Activated T-cell treated with anti-CD3 and anti-CD28 coated beads, Interleukin-2, amount 50 U/mL, for 4 hours (primary cell): Measurements from ENCODE around the gene SBNO2. TPM values are rescaled to one million over a fixed set of nuclear protein-coding genes. Genes with fewer than 3 reads are reported as not detected.
A peak's percentile ranks its signal among the peaks of the same experiment; 100 is the strongest.

ENCODE experiments used
- ATAC-seq, 2 donors: fragments of 200-7000 bp; cut with Tn5 transposase; one replicate each; pipeline ENCODE4 v1.10.0; 2021
- DNase-seq: peaks from one replicate; pipeline ENCODE4 v3.0.0-alpha.2; 2020
- H3K27me3 Mint-ChIP-seq: one replicate; pipeline ENCODE4 v1.8.0; 2021; ENCODE audit warnings: low read depth, mixed read lengths
- H3K36me3 Mint-ChIP-seq: one replicate; pipeline ENCODE4 v1.8.0; 2022; ENCODE audit warnings: mixed read lengths; ENCODE audit not compliant: insufficient read depth
- H3K4me1 Mint-ChIP-seq: one replicate; pipeline ENCODE4 v1.8.0; 2021; ENCODE audit warnings: low read depth, mixed read lengths
- H3K4me3 Mint-ChIP-seq: one replicate; pipeline ENCODE4 v1.8.0; 2021; ENCODE audit warnings: mild to moderate bottlenecking, moderate library complexity, mixed read lengths
- H3K9me3 Mint-ChIP-seq: one replicate; pipeline ENCODE4 v1.8.0; 2021; ENCODE audit warnings: mixed read lengths
- total RNA-seq, 3 donors: library from RNA; stranded (reverse); gene quantifications; one replicate each; pipeline ENCODE4 v1.2.1, GENCODE V29; 2021

Gene SBNO2
- total RNA-seq, 3 donors from 2014 or later, result 134 to 140 (median 139) TPM

DNA sequence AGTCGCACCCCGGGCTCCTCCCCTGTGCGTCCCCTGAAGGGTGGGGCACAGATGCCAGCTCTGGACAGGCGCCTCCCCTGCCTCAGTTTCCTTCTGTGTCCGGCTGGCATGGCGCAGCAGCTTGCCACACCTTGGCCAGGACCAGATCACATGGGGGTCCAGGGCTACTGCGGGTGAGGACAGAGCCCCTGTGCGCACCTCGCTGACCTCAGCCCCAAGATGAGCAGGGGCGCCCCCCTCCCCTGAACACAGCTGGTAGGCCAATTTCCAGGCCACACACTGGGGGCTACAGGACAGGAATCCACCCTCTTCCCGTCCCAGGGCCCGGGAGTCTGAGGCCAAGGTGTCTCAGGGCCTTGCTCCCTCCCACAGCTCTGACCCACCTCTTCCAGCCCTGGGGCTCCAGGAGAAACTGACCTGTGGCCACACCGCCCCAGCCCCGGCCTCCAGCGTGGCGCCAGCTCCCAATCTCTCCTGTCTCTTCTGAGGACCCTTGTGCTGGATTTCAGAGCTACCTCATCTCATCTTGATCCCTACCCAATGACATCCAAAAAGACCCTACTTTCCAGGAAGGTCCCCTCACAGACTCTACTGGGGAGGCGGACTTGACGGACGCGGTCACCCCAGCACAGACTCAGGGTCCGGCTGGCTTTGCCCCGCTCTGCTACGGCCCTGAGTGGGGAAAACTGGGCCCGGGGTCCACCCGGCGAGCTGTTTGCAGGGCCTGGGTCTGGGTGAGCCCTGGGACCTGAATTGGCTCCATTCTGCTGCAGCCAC lies 28.2 kb downstream of the SBNO2 start:
- Mint-ChIP-seq H3K9me3 (peaks cover 5% of the 10 kb centered on the region), H3K36me3 (peaks cover 17% of the 10 kb centered on the region), H3K4me3 (no peak overlapping the region), H3K4me1 (no peaks in the 10 kb centered on the region), H3K27me3 (no peaks in the 10 kb centered on the region)
- DNase-seq (no peak), ATAC-seq (no peak)

DNA sequence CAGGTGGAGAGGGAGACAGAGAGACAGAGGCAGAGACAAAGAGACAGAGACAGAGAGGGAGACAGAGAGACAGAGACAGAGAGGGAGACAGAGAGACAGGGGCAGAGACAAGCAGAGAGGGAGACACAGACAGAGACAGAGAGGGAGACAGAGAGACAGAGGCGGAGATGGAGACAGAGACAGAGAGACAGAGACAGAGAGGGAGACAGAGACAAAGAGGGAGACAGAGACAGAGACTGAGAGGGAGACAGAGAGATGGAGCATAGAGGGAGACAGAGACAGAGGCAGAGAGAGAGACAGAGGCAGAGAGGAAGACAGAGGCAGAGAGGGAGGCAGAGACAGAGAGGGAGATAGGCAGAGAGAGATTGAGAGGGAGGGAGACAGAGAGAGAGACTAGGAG lies 29.3 kb downstream of the SBNO2 start:
- H3K4me1 Mint-ChIP-seq, result no peaks in the 10 kb centered on the region
- DNase-seq (no peak), ATAC-seq (no peak)
- no peaks in the 10 kb centered on the region for H3K27me3 Mint-ChIP-seq
- H3K9me3 Mint-ChIP-seq, result peaks cover 5% of the 10 kb centered on the region
- H3K4me3 Mint-ChIP-seq, result no peak overlapping the region
- peaks cover 19% of the 10 kb centered on the region for H3K36me3 Mint-ChIP-seq

DNA sequence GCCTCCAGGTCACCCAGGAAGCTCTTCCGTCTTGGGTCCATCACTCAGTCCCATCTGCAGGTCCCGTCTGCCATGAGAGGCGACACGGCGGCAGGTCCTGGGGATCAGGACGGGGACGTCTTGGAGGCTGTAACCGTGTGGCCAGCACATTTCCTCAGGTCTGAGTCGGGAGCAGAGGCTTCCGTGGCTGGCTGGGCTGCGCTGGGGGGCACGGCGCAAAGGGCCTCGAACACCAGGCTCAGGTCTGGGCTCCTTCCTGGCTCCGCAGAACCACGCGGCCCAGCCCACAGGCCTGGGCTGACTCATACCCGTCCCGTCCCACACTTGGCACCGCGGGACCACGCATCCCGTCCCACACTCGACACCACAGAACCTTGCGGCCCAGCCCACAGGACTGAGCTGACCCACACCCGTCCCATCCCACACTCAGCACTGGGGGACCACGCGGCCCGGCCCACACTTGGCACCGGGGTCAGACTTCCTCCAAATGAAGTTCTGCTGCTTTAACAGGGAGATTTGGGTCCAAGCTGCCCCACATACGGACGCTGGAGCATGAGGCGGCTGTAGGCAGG lies 30.2 kb downstream of the SBNO2 start:
- peaks cover 5% of the 10 kb centered on the region for H3K9me3 Mint-ChIP-seq
- DNase-seq (no peak), ATAC-seq (no peak)
- no peak overlapping the region for H3K4me3 Mint-ChIP-seq
- H3K36me3 Mint-ChIP-seq, result peaks cover 20% of the 10 kb centered on the region
- H3K27me3 Mint-ChIP-seq, result no peaks in the 10 kb centered on the region
- H3K4me1 Mint-ChIP-seq, result no peaks in the 10 kb centered on the region

DNA sequence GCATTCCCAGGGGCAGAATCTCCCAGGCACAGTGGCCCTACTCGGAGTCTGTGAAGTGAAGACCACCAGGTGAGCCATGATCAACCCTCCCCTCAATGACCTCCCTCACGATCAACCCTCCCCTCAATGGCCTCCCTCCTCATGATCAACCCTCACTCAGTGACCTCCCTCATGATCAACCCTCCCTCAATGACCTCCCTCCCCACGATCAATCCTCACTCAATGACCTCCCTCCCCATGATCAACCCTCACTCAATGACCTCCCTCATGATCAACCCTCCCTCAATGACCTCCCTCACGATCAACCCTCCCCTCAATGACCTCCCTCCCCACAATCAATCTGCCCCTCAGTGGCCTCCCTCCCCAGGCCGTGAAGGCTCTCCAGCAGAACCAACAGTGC lies 32.1 kb downstream of the SBNO2 start:
- Mint-ChIP-seq H3K9me3 (peaks cover 5% of the 10 kb centered on the region), H3K27me3 (no peaks in the 10 kb centered on the region), H3K36me3 (peaks cover 20% of the 10 kb centered on the region), H3K4me1 (no peaks in the 10 kb centered on the region), H3K4me3 (no peak overlapping the region)
- DNase-seq (no peak), ATAC-seq (no peak)

DNA sequence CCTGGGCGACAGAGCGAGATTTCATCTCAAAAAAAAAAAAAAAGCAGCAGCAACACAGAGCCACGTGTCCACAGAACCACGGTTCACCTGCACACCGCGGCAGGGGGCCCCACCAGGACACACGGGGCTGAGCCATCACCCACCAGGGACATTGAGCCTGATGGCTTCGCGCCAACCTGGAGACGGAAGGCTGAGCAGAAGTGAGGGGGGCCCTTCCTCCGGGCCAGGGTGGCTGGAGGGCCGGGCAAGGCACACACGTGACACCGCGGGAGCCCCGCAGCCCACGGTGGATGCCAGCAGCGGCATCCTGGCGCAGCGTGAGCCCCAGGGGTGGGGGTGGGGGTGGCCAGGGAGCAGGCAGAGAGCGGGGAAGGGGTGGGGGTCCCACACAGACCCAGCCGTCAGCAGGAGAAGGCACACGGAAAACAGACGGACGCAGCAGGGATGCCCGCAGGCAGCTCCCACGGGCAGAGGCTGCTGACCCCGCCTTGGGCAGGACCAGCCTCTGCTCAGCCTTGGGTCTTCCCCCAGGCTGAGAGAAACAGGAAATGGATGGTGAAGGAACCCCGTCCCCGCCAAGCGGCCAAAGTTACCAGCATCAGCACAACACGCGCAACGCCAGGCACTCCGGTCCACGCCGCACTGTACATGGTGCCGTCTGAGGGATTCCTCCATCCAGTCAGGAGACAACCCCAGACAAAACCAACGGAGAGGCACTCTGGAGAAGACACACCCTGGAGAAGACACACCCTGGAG lies 33.6 kb downstream of the SBNO2 start:
- Mint-ChIP-seq H3K36me3 (peaks cover 18% of the 10 kb centered on the region), H3K4me3 (no peak overlapping the region), H3K27me3 (no peaks in the 10 kb centered on the region), H3K4me1 (peaks cover 2% of the 10 kb centered on the region), H3K9me3 (peaks cover 5% of the 10 kb centered on the region)
- no peak for DNase-seq
- ATAC-seq, result no peak

DNA sequence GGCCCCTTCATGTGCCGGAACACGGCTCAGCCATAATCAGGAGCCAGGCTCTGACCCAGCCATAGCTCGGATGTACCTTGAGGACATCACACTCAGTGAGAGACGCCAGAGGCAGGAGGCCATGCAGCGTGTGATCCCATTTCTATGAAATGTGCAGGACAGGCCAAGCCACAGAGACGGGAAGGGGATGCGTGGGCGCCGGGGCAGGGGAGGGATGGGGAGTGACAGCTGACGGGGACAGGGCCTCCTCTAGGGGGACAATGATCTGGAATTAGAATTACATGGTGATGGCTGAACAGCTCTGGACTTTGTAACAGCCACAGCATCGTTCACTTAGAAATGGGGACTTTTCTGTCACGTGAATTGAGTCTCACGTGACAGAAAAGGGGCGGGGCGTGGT lies 34.9 kb downstream of the SBNO2 start:
- Mint-ChIP-seq H3K4me1 (peaks cover 2% of the 10 kb centered on the region), H3K4me3 (no peak overlapping the region), H3K36me3 (peaks cover 11% of the 10 kb centered on the region), H3K9me3 (peaks cover 5% of the 10 kb centered on the region), H3K27me3 (no peaks in the 10 kb centered on the region)
- DNase-seq (no peak), ATAC-seq (no peak)

DNA sequence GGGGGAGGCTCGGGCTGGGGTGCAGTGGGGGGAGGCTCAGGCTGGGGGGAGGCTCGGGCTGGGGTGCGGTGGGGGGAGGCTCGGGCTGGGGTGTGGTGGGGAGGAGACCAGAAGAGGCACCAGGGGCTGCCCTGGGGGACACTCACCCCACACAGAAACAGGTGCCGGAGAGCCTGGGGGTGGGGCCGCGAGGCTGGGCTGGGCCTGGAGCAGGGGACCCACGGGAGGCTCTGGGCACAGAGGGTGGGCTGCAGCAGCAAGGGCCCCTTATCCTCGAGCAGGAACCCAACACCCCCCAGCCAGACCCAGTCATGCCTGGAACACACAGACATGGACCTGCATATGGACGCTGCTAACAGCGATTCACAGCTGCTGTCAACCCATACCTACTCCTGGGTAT lies 35.9 kb downstream of the SBNO2 start:
- ATAC-seq, result no peak
- Mint-ChIP-seq H3K9me3 (peaks cover 5% of the 10 kb centered on the region), H3K27me3 (no peaks in the 10 kb centered on the region), H3K4me3 (no peak overlapping the region), H3K36me3 (peaks cover 11% of the 10 kb centered on the region), H3K4me1 (peaks cover 8% of the 10 kb centered on the region)
- DNase-seq, result no peak

DNA sequence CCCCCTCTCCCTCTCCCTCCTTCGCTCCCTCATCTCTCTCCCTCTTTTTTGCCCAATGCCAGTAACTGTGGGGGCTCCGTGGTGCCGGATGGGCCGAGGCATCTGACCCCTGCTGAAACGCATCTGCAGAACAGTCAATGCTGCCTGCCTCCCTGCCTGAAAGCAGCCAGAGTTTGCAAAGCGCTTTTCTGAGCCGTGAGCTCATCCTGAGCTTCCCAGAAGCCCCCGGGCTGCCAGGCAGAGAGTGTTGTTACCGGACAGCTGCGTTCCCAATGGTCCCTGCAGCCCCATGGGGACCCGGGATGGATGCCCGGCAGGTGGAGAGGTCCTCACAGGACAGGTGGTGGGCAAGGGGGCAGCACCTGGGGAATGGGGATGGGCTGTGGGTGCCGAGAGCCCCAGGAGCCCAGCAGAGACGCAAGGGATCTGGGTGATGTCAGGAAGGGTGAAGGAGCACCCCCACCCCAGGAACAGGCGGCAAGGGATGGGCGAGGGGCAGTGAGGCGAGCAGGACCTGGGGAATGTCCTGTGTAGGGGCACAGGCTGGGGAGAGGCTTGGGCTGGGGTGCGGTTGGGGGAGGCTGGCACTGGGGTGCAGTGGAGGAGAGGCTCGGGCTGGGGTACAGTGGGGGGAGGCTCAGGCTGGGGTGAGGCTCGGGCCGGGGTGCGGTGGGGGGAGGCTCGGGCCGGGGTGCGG lies 37.3 kb downstream of the SBNO2 start:
- Mint-ChIP-seq H3K4me1 (peaks cover 14% of the 10 kb centered on the region), H3K9me3 (peaks cover under 1% of the 10 kb centered on the region), H3K27me3 (no peaks in the 10 kb centered on the region), H3K4me3 (no peak overlapping the region), H3K36me3 (peaks cover 4% of the 10 kb centered on the region)
- ATAC-seq, result no peak
- no peak for DNase-seq

DNA sequence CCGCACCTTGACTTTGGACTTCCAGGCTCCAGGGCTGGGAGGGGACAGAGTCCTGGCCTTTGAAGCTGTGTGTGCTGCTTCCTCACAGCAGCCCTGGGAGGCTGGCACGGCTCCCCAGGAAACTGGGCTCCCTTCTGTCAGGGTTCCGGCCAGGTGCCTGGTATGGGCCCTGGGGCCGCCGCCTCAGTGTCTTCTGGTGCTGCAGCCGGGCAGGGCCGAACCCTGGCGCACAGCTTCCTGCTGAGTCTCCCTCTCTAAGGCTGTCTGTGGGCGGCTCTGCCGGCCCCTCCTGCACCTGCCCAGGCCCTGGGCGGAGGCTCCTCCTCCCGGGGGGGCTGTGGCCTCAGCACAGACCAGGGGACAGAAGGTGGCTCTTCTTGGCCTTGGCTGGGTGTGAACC lies 37.9 kb downstream of the SBNO2 start:
- Mint-ChIP-seq H3K4me3 (no peak overlapping the region), H3K27me3 (no peaks in the 10 kb centered on the region), H3K4me1 (peaks cover 14% of the 10 kb centered on the region), H3K36me3 (peaks cover 3% of the 10 kb centered on the region), H3K9me3 (no peaks in the 10 kb centered on the region)
- no peak for DNase-seq
- ATAC-seq, result no peak

DNA sequence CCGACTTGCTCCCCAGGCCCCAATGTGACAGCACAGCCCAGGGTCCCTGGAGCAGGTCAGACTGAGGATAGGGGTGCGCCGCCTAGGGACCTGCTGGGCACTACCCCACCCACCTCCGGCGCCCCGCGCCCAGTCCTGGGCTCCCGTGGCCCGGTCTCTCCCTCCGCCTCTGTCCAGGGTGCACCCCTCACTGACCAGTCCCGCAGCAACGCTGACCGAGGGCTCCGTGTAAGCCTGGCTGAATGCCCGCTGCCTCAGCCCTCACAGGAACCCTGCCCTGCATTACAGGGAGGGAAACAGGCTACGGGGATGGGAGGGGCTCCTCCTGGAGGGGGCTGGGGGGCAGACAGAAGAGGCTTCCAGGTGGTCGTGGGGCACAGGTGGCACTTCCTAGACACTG lies 38.6 kb downstream of the SBNO2 start:
- peaks cover 3% of the 10 kb centered on the region for H3K36me3 Mint-ChIP-seq
- ATAC-seq (no peak), DNase-seq (no peak)
- H3K4me3 Mint-ChIP-seq, result no peak overlapping the region
- H3K9me3 Mint-ChIP-seq, result no peaks in the 10 kb centered on the region
- peaks cover 20% of the 10 kb centered on the region for H3K4me1 Mint-ChIP-seq
- no peaks in the 10 kb centered on the region for H3K27me3 Mint-ChIP-seq

DNA sequence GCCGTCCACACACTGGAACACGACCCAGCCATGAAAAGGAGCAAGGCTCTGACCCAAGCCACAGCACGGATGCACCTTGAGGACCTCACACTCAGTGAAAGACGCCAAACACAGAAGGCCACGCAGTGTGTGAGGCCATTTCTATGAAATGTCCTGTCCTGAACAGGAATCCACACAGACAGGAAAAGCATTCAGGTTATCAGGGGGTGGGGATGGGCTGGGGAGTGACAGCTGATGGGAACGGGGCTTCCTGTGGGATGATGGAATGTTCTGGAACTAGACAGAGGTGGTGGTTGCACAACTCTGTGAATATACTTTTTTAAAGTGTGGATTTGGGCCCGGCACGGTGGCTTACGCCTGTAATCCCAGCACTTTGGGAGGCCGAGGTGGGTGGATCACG lies 39.6 kb downstream of the SBNO2 start:
- Mint-ChIP-seq H3K27me3 (no peaks in the 10 kb centered on the region), H3K4me3 (no peak overlapping the region), H3K36me3 (no peaks in the 10 kb centered on the region), H3K4me1 (peaks cover 29% of the 10 kb centered on the region), H3K9me3 (no peaks in the 10 kb centered on the region)
- DNase-seq (no peak), ATAC-seq (no peak)

DNA sequence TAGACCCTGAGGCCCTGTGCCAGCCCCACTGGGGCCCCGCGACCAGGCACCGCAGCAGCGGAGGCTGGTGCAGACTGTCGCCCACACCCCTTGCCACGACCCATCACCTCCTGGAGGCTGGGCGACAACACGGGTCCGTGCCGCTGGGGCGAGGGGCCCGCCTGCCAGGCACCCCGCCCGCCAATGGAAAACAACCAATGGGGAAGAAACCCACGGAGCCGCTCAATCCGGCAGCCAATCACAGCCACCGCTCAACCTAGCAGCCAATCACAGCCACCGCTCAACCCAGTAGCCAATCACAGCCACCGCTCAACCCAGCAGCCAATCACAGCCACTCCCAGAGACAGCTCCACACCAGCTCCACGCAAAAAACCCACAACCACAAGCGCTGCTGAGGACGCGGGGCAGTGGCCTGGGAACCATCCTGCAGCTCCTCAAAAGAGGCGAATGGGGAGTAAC lies 40.6 kb downstream of the SBNO2 start:
- Mint-ChIP-seq H3K9me3 (no peaks in the 10 kb centered on the region), H3K4me3 (peak overlapping the region; percentile 90), H3K4me1 (peaks cover 34% of the 10 kb centered on the region), H3K27me3 (no peaks in the 10 kb centered on the region), H3K36me3 (no peaks in the 10 kb centered on the region)
- DNase-seq (peak; percentile 75), ATAC-seq (peak; percentile 34 to 50)

DNA sequence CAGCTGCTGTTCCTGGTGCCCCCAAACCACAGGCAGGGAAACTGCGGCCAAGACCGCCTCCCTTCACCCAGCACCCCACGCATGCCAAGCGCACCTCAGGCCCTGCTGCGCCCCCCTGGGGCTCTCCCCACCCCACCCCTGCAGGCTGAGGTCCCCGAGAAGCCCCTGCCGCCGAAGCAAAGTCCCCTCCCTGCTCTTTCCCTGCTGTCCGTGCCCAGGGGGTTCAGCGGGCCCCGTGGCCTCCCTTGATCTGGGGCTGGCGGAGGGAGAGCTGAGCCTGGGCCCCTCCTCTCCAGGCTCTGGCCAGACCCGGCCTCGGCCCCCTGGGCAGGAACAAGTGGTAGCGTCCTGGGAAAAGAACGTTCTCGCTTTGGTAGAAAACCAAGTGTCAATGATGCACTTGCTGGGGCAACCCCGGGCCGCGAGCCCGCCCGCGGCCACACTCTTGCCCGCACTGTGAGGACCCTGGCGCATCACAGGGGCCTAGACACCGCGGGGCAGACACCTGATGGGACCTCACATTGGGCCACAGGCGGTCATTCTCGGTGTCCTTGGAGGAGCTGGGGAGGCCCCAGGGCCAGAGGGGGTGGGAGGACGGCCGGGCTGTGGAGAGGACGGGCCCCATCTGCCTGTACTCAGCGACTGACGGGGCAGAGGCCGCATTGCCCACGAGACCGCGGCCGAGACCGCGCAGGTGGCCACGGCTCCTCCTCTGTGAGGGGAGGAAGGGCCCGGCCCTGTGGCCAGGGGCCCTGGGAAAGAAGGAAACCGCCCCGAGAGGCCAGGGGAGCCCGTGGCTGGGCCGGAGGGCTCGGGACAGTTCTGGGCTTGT lies 41.3 kb downstream of the SBNO2 start:
- peak; percentile 5 to 12 for ATAC-seq
- peak overlapping the region; percentile 90 for H3K4me3 Mint-ChIP-seq
- DNase-seq, result no peak
- no peaks in the 10 kb centered on the region for H3K27me3 Mint-ChIP-seq
- H3K9me3 Mint-ChIP-seq, result no peaks in the 10 kb centered on the region
- peaks cover 36% of the 10 kb centered on the region for H3K4me1 Mint-ChIP-seq
- peaks cover 2% of the 10 kb centered on the region for H3K36me3 Mint-ChIP-seq
